ENCODE measurements around the gene P2RY6. TPM values are rescaled to one million over a fixed set of nuclear protein-coding genes. Genes with fewer than 3 reads are reported as not detected.

Gene P2RY6
- total RNA-seq, 2 experiments from 2014 or later: not detected

DNA sequence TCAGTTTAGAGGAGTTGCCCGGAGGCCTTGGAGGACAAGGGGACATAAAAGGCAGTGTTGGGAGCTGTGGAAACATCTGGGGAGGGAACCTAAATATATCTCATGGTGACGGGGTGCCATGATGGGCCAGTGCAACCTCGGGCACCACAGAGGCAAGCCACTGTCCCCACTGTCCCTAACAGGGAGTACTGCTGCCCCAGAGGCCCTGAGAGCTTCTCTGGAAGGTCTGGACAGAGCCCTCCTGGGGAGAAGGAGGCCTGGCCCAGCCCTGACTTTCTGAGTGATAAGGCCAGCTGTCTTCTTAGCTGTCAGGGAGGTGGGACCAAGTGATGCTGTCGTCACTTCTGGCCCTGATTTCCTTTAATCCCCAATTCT is 5.5 kb upstream of the P2RY6 start:
- ChIA-PET CTCF (interaction anchor here (1.6 kb wide), 2 partner anchors 28 to 29 kb away, joined by 4 to 5 read pairs; no protein-coding TSS in a partner anchor), POLR2A (interaction anchor here (1.1 kb wide), 1 partner anchor 12 kb away, joined by 3 read pairs; no protein-coding TSS in a partner anchor)
- no peaks in the 10 kb centered on the region for H3K9me3 Mint-ChIP-seq
- intact Hi-C loops (cut with micrococcal nuclease): no loop called here
- H3K27ac Mint-ChIP-seq: no peak overlapping the region
- no peaks in the 10 kb centered on the region for H3K36me3 Mint-ChIP-seq (ENCODE audit: low read depth)
- peaks cover 20% of the 10 kb centered on the region for H3K27me3 Mint-ChIP-seq
- H3K4me1 Mint-ChIP-seq (ENCODE audit: low read depth): no peaks in the 10 kb centered on the region
- TF ChIP-seq, protein P1, sequence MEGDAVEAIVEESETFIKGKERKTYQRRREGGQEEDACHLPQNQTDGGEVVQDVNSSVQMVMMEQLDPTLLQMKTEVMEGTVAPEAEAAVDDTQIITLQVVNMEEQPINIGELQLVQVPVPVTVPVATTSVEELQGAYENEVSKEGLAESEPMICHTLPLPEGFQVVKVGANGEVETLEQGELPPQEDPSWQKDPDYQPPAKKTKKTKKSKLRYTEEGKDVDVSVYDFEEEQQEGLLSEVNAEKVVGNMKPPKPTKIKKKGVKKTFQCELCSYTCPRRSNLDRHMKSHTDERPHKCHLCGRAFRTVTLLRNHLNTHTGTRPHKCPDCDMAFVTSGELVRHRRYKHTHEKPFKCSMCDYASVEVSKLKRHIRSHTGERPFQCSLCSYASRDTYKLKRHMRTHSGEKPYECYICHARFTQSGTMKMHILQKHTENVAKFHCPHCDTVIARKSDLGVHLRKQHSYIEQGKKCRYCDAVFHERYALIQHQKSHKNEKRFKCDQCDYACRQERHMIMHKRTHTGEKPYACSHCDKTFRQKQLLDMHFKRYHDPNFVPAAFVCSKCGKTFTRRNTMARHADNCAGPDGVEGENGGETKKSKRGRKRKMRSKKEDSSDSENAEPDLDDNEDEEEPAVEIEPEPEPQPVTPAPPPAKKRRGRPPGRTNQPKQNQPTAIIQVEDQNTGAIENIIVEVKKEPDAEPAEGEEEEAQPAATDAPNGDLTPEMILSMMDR (IDR thresholded peaks at IDR 0.05): no peak
- ATAC-seq (no peak), DNase-seq (no peak)
- H3K4me3 Mint-ChIP-seq: no peak overlapping the region

DNA sequence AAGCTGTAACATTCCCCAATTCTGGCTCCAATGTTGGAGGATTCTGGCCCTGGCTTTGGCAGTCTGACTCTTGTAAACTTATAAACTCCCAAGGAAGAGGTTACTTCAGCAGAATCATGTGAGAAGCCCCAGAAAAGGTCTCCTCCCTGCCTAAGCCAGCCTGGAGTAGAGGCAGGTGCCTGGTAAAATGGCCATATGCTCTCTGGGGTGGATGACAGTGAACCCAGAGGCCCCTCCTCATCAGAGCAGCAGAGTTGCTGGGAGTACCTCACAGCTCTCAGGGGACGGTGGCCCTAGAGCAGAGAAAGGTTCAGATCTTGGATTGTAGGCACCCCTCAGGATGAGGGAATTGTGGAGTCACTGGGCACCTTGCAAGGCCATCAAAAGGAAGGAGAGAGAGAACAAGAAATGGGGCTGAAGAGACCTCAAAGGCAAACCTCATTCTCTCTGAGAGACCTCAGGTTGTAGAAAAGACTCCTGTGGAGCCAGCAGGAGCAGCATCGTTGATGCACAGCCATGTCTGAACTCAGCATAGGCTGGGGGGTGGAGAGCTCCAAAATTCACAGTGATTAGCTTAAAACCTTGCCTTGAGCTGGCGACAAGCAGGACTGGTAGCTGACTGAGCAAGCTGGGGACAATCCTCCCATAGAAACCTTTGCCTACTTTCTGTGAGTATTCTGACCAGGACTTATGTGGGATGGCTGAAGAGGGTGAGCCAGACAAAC is 4.9 kb upstream of the P2RY6 start:
- H3K27ac Mint-ChIP-seq: no peak overlapping the region
- H3K4me3 Mint-ChIP-seq: no peak overlapping the region
- ChIA-PET CTCF (interaction anchor here (0.6 to 1.6 kb wide), 3 partner anchors 28 to 684 kb away, joined by 3 to 5 read pairs (median 4); partner anchors contain the start of gene DNAJB13), POLR2A (interaction anchor here (1.0 to 1.1 kb wide), 2 partner anchors 13 to 445 kb away, joined by 3 read pairs; no protein-coding TSS in a partner anchor)
- DNase-seq (no peak), ATAC-seq (no peak)
- no peaks in the 10 kb centered on the region for H3K9me3 Mint-ChIP-seq
- H3K4me1 Mint-ChIP-seq (ENCODE audit: low read depth): no peaks in the 10 kb centered on the region
- no peaks in the 10 kb centered on the region for H3K36me3 Mint-ChIP-seq (ENCODE audit: low read depth)
- TF ChIP-seq, protein P1 (IDR thresholded peaks at IDR 0.05): no peak
- H3K27me3 Mint-ChIP-seq: peaks cover 18% of the 10 kb centered on the region
- intact Hi-C loops (cut with micrococcal nuclease): no loop called here

GRCh38 chr11:73267906-73268540 is 4.1 kb upstream of the P2RY6 start:
- no peak for DNase-seq
- CTCF ChIA-PET: interaction anchor here (0.6 kb wide), 1 partner anchor 683 kb away, joined by 3 read pairs; the partner anchor contains the start of gene DNAJB13
- peaks cover 13% of the 10 kb centered on the region for H3K27me3 Mint-ChIP-seq
- ATAC-seq: no peak
- H3K27ac Mint-ChIP-seq: no peak overlapping the region
- intact Hi-C loops (cut with micrococcal nuclease): no loop called here
- H3K4me3 Mint-ChIP-seq: no peak overlapping the region
- H3K9me3 Mint-ChIP-seq: no peaks in the 10 kb centered on the region
- H3K4me1 Mint-ChIP-seq (ENCODE audit: low read depth): no peaks in the 10 kb centered on the region
- no peaks in the 10 kb centered on the region for H3K36me3 Mint-ChIP-seq (ENCODE audit: low read depth)
- POLR2A ChIA-PET: interaction anchor here (0.9 to 1.1 kb wide), 3 partner anchors 14 to 446 kb away, joined by 3 read pairs; no protein-coding TSS in a partner anchor
- TF ChIP-seq, protein P1 (IDR thresholded peaks at IDR 0.05): no peak

- DNase-seq (no peak), ATAC-seq (no peak)
- intact Hi-C loops (cut with micrococcal nuclease): no loop called here
- Mint-ChIP-seq H3K27ac (no peak overlapping the region), H3K36me3 (ENCODE audit: low read depth) (no peaks in the 10 kb centered on the region), H3K27me3 (peaks cover 9% of the 10 kb centered on the region), H3K4me1 (ENCODE audit: low read depth) (no peaks in the 10 kb centered on the region), H3K4me3 (no peak overlapping the region), H3K9me3 (no peaks in the 10 kb centered on the region)
- POLR2A ChIA-PET: interaction anchor here (0.9 kb wide), 1 partner anchor 19 kb away, joined by 3 read pairs; no protein-coding TSS in a partner anchor
- CTCF ChIA-PET: interaction anchor here (1.3 kb wide), 1 partner anchor 26 kb away, joined by 3 read pairs; no protein-coding TSS in a partner anchor
- TF ChIP-seq, protein P1 (IDR thresholded peaks at IDR 0.05): no peak
These were observed 3.4 kb upstream of the P2RY6 start for GRCh38 chr11:73268671-73269271.
